HG03108 (cell line): ENCODE results near the gene CCNK.

Experiments used
- ATAC-seq: cut with Tn5 transposase; IDR thresholded peaks from one replicate; pipeline ENCODE4 v1.9.1; 2021; ENCODE audit warnings: moderate library complexity; ENCODE audit not compliant: unreplicated experiment

Gene CCNK

GRCh38 chr14:99518441-99519346 lies 37.5 kb downstream of the CCNK start:
- ATAC-seq: no peak

GRCh38 chr14:99519347-99519881 lies 38.2 kb downstream of the CCNK start:
- ATAC-seq: no peak

- no peak for ATAC-seq
Observed at GRCh38 chr14:99519931-99520421, 38.8 kb downstream of the CCNK start.

- no peak for ATAC-seq
Observed at GRCh38 chr14:99520571-99521081, 39.4 kb downstream of the CCNK start.

GRCh38 chr14:99521176-99522024 lies 40.2 kb downstream of the CCNK start:
- no peak for ATAC-seq

- ATAC-seq: no peak
Observed at GRCh38 chr14:99522025-99522401, 40.8 kb downstream of the CCNK start.

- no peak for ATAC-seq
Observed at GRCh38 chr14:99522457-99522891, 41.3 kb downstream of the CCNK start.

- no peak for ATAC-seq
Observed at GRCh38 chr14:99522934-99523703, 41.9 kb downstream of the CCNK start.

- ATAC-seq: no peak
Observed at GRCh38 chr14:99523704-99524055, 42.5 kb downstream of the CCNK start.

GRCh38 chr14:99524091-99524661 lies 43.0 kb downstream of the CCNK start:
- ATAC-seq: no peak

- no peak for ATAC-seq
Observed at GRCh38 chr14:99524804-99525698, 43.8 kb downstream of the CCNK start.

- ATAC-seq: no peak
Observed at GRCh38 chr14:99525699-99526080, 44.5 kb downstream of the CCNK start.

- no peak for ATAC-seq
Observed at GRCh38 chr14:99527026-99527425, 45.8 kb downstream of the CCNK start.

- no peak for ATAC-seq
Observed at GRCh38 chr14:99527427-99528076, 46.3 kb downstream of the CCNK start.

GRCh38 chr14:99529899-99530298 lies 48.7 kb downstream of the CCNK start:
- ATAC-seq: no peak

GRCh38 chr14:99530407-99531155 lies 49.4 kb downstream of the CCNK start:
- ATAC-seq: no peak

- ATAC-seq: no peak
Observed at GRCh38 chr14:99531251-99532096, 50.3 kb downstream of the CCNK start.
